Pons (tissue), 1 donor: ENCODE results near the gene CPLX1.
A peak's percentile ranks its signal among the peaks of the same experiment; 100 is the strongest.
"Not testable (repeated sequence)": the region's sequence is repeated elsewhere in the genome, so short reads cannot be mapped to it uniquely, and the experiment has no call there.

ENCODE experiments used
- DNase-seq: peaks from one replicate; pipeline ENCODE4 v3.0.0-alpha.2; 2016; ENCODE audit warnings: low spot score

Gene CPLX1

DNA sequence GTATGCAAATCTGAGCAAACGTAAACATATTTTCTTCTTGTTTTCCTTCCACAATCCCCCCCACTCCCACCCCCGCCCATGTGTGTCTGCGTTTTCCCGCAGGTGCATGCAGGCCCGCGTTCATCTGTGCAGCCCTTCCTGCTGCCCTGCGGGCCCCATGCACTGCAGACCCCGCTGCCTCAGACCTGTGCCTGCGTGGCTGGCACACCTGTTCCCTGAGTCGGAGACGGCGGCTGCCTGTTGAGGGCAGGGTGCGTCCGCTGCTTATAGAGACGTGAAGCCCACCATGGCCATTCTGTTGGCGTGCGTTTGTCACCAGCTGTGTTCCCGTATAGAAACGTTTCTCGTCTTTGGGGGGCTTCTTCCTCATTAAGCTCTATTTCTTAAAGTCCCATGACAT lies 68.8 kb downstream of the CPLX1 start:
- DNase-seq = no peak

DNA sequence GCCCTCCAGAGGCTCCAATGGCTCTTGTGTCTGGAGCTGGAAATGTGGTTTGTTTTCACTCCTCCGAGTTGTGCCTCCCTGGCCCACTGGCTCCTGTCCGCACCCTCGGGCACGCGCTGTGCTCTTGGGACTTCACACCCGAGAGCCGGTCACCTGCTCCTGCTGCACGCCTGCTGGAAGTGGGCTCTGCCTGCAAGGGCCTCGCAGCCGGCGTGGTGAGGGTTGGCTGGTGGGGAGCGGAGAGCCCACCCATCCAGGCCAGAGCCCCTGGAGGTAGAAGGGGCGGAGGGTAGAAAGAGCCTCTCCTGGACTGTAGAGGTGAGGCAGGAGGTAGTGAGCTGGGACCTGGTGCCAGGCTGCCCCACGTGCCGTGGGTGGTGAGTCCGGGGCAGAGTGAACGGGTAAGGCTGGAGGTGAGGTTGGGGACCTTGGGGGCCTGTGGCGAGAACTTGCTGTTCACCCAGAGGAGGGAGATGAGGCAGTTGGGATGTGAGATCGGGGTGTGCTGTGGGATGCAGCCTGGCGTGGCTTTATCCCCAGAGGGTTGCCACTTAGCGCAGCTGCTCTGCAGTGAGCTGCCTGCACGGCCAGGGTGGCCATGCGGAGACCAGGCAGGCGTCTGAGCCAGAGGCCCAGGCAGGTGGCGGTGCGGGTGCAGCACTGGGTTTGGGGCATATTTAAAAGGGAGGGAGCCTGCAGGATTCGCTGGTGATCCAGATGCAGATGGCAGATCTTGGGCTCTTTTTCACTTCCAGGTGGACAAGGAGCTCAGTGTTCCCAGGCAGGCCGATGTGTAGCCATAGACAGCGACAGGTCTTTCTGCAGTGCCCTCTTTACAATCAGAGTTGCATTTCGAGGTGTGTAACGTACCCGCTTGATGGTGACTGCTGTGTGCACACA lies 71.5 kb downstream of the CPLX1 start:
- no peak for DNase-seq

DNA sequence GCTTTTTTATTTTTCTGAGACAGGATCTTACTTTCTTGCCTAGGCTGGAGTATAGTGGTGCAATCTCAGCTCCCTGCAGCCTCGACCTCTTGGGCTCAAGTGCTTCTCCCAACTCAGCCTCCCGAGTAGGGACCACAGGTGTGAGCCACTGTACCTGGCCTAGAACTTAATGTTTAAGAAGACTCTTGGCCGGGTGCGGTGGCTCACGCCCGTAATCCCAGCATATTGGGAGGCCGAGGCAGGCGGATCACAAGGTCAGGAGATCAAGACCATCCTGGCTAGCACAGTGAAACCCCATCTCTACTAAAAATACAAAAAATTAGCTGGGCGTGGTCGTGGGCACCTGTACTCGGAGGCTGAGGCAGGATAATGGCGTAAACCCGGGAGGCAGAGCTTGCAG lies 72.7 kb downstream of the CPLX1 start:
- not testable (repeated sequence) for DNase-seq

DNA sequence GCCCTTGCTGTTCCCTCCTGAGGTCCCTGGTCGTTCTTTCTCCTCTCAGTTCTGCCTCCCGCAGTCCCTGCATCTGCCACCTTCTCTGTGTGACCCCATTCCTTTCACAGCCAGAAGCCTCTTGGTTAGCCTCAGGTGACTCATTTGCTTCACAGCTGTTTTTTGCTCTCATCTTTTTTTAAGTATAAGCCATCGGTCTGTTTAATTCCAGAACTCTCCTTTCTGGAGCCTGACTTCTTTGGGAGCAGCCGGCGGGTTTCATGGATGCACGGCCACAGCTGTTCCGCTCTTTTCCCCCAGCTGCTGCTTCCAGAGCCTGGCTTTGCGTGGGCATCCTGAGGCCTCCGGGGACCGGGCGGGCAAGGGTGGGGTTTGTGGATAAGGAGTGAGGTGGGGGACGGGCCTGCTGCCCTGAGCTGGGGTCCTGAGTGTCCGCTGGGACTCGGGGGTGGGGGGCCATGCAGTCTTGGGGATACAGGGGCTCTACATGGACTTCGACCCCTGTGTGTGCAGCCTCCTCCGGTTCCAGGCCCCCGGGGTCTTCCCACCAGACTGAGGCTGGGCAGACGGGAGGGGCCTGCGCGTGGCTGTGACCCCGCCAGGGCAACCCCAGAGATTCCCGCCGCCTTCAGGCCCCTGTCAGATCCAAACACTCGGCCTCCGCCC lies 73.6 kb downstream of the CPLX1 start:
- DNase-seq = no peak

DNA sequence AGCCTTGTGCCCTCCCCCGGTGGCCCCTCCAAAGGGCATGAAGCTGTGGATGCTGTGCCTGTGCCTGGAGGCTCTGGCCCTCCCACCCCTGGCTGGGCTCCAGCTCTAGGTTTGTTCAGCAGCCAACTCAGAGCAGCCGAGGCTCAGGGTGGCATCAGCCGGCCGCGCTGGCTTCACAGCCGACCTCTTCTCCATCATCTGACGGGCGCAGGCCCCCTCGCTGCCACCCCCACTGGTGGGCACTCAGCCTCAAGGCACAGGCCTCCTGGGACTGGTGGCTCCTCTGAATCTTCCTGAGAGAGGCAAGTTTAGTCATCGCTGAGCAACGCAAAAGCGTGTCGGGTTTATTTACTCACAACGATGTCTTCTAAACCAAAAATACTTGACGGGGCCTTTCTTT lies 74.3 kb downstream of the CPLX1 start:
- peak; percentile 46 for DNase-seq

DNA sequence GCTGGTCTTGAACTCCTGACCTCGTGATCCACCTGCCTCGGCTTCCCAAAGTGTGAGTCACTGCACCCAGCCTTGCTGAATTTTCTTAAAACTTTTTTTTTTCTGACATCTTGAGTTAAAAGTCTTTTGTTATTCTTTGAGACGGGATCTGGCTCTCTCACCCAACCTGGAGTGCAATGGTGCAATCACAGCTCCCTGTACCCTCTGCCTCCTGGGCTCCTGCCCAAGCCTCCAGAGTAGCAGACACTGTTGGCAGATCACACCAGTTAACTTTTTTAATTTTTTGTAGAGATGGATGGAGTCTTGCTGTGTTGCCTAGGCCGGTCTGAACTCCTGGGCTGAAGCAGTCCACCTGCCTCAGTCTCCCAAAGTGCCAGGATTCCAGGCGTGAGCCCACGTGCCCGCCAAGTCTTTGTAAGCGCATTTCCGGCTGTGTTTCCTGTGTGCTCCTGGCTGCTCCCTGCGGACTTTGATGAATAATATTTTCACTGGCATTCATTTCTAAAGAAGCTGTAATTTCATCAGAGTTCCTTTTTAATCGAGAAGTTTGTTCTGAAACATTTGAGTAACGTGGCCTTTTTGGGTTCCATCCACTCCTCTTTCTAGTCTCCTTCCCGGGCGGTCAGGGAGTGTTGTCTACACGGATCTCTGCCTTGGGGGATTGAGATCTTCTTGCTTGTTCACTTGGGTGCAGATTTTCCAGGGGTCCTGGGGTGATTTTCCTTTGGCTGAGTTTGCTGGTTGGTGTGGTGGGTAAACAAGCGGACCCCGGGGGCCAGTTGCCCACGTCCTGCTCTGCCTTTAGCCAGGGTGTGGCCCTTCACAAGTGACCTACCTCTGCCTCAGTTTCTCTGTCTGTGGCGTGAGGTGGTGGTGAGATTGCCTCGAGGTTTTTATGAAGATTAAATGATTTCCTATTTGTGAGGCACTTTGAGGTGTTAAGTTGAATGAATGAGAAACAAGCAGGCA lies 75.9 kb downstream of the CPLX1 start:
- peak; percentile 28 for DNase-seq

DNA sequence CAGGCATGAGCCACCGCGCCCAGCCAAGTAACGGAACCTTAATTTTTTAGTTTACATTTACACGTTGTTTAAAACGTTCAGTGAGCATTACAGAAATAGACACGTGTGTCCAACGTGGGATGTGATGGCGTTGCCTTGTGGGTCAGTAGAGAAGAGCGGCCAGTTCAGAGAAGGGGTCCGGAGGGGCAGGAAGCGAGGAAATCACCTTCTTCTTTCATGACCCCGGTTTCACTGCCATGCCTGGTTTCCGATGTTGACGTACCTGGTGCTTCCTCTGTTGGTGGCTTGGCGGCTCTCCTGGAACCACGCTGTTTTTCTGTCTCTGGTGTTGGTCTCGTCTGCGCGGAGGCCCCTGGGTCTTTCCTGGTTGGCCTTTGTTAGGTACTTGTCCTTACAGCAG lies 77.5 kb downstream of the CPLX1 start:
- no peak for DNase-seq

DNA sequence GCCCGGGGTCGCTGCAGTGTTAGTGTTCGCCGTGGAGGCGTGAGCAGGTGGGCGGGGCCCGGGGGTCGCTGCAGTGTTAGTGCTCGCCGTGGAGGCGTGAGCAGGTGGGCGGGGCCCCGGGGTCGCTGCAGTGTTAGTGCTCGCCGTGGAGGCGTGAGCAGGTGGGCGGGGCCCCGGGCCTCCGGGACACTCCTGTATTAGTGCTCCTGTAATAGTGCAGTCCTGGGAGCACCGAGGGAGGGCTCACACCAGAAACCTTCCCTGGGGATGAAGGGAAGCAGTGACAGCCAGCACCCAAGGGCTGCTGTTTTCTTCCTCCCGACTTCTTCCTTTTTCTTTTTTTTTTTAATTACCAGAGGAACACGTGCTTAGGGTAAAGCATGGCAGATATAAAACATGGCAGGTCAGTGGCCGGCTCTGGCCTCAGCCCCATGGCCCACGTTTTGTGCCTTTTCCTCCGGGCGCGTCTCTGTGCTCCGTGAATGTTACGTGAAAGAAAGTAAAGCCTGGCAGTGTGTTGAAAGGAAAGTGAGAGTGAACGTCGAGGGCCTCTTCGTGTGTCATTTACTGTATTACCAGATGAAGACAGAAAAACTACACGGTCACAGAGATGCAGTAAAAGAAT lies 78.3 kb downstream of the CPLX1 start:
- no peak for DNase-seq

DNA sequence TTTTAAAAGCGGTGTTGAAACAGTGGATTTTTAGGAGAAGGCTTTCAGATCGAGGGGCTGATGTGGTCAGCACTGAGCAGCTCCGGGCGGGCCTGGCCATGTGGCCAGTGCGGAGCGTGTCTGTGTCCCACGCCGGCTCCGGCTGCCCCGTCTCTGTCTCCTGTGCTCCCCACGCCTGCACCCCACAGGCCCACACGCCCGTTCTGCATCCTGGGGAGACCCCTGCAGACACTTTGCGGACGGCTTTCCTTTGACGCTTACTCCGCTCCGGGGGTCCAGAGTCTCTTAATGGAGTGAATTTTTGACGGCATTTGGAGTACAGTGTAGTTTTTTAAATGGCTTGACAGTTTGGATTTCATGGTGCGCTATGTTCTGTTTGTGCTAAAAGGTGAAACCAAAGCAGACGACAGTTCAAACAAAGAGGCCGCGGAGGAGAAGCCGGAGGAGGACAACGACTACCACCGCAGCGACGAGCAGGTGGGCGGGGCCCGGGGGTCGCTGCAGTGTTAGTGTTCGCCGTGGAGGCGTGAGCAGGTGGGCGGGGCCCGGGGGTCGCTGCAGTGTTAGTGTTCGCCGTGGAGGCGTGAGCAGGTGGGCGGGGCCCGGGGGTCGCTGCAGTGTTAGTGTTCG lies 81.6 kb downstream of the CPLX1 start:
- no peak for DNase-seq

DNA sequence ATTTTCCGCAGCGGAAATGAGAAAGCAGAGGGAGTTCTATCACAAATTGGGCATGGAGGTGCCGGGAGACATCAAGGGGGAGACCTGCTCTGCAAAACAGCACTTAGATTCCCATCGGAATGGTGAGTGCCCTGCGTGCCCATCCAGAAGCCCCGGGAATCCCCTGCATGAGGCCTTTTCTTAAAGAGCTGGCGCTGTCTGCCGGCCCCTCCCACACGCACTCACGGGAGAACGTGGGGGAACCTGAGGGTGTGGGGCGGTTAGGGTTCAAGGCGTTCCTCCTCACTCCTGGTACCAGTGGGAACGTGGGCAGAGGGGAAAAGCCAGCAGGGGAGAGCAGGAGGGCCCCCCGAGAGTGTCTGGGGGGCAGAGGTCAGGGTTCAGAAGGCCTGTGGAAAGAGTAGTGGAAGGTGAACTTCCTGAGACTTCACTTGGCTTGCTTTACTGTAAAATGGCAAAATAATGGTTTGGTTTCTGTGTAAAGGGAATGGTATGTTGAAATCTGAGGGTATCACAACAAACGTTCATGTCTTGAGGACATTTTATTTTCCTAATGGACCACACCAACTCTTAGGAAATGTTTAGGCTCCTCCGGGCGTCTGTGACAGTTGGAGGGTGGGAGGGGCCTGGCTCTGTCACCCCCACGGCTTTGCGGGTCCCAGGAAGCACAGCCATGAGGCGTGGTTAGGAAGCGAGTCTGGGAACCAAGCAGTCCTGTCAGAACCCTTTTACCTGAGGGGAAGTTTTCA lies 82.3 kb downstream of the CPLX1 start:
- DNase-seq = no peak

DNA sequence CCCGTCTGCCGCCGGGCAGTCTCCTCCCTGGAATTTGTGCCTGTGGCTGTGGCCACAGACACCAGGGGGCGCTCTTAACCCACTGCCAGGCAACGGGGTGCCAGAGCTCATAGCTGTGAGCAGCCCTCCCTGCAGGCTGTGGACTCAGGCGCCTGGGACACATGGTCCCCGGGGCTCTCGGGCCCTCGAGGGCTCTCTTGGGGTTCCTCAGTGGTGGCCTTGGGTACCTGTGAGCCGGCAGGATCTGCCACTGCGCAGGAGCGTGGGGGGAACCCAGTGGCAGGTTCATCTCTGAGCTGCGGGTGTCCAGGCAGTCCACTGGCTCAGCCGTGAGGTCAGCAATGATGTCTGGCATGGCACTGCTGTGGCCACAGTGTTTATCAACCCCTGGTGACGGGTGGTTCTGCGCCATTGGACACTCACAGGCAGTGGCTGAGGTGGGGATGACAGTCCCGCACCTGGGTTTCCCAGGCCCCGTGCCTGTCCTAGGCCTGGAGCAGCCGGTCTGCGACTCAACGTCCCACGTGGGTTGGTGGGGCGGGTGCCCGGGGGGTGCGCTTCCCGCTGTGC lies 83.1 kb downstream of the CPLX1 start:
- DNase-seq = no peak

DNA sequence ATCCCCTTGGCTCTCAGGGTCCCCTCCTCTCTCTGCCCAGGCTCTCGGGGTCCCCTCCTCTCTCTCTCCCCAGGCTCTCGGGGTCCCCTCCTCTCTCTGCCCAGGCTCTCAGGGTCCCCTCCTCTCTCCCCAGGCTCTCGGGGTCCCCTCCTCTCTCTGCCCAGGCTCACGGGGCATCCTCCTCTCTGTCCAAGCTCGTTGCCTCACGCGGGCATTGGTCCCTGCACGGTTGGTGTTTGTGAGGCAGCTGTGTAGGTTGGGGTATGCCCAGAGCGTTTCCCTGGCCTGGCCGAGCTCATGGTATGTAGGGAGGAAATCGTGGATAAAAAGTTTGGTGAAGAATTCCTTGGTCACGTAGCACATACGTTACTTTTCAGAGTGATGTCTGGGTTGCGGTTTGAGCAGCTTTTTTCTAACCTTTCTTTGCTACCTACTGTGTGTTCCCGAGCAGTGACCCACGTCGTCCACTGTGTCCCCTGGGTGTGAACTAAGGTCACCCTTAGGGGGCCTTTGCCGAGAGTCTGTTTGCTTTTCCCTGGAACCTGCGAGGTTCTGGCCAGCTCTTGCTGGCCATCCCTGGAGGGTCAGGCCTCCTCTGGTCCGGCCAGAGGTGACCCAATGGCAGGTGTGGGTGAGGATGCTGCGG lies 83.7 kb downstream of the CPLX1 start:
- DNase-seq = no peak

DNA sequence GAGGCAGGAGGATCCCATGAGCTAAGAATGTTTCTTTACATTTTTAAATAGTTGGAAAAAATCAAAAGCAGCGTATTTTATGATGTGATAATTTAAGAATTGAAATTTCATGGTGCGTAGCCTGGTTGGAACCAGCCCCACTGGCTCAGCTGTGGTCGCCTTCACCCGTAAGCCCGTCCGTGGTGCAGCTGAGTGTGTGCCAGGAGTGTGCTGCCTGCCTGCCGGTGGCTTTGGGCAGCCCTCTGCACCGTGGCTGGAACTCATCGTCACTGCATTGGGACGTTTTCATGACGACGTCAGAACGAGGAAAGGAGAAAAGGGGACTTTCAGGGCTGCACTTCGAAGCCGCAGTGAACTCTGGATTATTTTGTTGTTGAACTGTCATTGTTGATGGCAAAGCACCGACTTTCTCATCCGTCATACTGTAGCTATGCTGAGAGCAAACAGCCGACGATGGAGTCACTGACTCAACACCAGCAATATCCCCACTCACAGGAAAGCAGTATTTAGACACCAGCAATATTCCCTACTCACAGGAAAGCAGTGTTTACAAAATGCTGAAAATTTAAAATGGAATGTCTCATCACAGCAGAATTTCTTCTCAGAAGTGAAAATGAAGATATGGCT lies 85.2 kb downstream of the CPLX1 start:
- DNase-seq = no peak

DNA sequence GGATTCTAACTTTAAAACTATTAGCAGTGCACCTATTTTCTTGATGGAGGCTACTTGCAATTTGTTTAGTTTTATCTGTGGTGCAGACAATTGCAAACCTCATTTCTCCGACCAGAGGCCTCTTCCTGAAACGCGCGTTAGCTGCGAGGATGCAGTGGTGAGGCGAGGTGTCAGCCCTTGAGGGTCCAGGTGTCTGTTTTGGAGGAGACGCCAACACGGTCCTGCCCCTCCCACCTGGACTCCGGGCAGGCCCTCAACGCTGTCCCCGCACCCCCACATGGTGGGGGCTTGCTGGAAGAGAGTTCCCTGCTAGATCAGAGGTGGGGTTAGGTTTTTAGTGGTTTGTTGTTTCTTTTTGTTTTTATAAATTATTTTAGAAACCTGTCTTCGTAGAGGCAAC lies 85.9 kb downstream of the CPLX1 start:
- DNase-seq = no peak

DNA sequence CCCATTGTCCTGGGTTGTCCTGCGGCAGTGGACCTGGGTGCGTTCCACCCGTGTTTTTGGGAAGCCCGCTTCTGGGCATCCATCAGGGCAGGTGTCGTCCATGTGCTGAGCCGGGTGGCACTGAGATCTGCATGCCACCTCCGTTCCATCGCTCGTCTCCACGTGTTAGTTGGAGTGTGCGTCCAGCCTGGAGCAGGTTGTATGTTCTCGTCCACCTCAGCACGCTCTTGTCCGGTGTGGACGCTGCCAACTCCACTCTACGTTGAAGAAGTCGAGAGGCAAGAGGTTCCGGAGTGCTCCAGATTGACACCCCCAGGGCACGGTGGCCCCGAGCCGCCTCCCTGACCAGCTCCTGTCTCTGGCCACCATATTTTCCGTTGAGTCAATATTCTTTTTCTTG lies 86.4 kb downstream of the CPLX1 start:
- no peak for DNase-seq

DNA sequence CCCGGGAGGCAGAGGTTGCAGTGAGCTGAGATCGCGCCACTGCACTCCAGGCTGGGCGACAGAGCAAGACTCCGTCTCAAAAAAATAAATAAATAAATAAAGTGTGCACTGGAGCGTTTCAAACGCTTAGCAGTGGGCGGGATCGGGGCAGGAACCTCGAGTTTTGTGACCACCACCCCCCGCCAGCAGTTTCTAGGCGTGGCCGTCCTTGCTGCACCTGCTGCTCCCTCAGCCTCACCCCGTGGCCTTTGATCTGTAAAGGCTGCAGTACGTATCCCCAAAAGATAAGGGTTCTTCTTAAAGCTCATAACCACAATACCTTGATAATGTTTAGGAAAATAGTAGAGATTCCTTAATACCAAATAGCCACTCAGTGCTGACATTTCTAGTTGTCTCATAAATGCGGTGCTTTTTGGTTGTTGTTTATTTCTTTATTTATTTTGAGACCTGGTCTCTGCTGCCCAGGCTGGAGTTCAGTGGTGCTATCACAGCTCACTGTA lies 87.1 kb downstream of the CPLX1 start:
- DNase-seq = no peak

DNA sequence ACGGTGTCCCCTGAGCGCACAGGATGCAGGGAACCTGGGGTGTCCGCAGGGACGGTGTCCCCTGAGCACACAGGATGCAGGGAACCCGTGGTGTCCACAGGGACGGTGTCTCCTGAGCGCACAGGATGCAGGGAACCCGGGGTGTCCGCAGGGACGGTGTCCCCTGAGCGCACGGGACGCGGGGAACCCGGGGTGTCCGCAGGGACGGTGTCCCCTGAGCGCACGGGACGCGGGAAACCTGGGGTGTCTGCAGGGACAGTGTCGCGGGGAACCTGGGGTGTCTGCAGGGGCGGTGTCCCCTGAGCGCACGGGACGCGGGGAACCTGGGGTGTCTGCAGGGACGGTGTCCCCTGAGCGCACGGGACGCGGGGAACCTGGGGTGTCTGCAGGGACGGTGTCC lies 89.4 kb downstream of the CPLX1 start:
- DNase-seq = not testable (repeated sequence)

DNA sequence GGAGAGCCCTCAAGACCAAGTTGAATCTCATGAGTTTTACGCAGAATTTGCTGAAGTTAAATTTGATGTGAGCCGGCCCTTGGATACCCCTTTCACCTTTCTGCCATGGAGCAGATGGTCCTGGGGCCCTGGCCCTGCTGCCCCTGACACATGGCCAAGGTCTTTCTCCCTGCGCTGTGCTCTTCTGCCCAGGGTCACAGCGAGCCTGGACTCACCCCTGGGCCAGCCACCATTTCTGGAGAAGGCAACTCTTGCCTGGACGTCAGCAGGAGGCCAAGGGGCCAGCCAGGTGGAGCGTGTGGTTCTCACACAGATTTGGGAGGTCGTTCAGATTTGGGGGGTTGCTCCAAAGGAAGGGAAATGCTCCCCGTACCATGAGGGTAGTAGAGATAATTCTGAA lies 90.3 kb downstream of the CPLX1 start:
- DNase-seq = no peak
